Activated CD8-positive, alpha-beta memory T cell treated with anti-CD3 and anti-CD28 coated beads, Interleukin-2, amount 50 U/mL, for 1 hour (primary cell): ENCODE results near the gene GLUD2.
"Not testable (repeated sequence)": the region's sequence is repeated elsewhere in the genome, so short reads cannot be mapped to it uniquely, and the experiment has no call there.

ENCODE experiments used
- DNase-seq: peaks from one replicate; pipeline ENCODE4 v3.0.0-alpha.2; 2020; ENCODE audit errors: extremely low read depth

The GLUD2 gene

DNA sequence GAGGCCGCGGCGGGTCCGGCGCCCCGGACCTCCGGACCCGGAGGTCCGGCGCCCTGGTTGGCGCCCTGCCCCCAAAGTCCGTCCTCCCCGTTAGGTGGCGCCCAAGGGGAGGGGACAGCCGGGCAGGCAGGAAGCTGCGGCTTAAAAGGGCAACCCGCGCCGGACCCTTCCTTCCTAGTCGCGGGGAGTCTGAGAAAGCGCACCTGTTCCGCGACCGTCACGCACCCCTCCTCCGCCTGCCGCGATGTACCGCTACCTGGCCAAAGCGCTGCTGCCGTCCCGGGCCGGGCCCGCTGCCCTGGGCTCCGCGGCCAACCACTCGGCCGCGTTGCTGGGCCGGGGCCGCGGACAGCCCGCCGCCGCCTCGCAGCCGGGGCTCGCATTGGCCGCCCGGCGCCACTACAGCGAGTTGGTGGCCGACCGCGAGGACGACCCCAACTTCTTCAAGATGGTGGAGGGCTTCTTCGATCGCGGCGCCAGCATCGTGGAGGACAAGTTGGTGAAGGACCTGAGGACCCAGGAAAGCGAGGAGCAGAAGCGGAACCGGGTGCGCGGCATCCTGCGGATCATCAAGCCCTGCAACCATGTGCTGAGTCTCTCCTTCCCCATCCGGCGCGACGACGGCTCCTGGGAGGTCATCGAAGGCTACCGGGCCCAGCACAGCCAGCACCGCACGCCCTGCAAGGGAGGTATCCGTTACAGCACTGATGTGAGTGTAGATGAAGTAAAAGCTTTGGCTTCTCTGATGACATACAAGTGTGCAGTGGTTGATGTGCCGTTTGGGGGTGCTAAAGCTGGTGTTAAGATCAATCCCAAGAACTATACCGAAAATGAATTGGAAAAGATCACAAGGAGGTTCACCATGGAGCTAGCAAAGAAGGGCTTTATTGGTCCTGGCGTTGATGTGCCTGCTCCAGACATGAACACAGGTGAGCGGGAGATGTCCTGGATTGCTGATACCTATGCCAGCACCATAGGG is at the start of gene GLUD2:
Gene GLUD2, plus strand, starts transcription at position 170 of the 979 bp plus-strand sequence. Its CDS starts 75 bp downstream, at position 245.
- DNase-seq, result not testable (repeated sequence)

DNA sequence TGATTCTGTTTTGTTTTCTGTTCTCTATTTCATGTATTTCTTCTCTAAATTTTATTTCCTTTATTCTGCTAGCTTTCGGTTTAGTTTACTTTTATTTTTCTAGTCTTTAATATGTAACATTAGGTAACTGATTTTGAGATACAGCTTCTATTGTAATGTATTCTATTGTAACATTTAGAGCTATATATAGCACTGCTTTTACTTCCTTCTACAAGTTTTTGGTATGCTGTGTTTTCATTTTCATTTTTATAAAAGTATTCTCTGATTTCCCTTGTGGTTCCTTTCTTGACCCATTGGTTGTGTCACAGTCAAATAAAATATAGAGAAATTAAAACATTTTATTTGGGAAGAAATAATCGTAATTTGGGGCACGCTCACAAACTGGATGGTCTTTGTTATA is 48.0 kb upstream of the GLUD2 start:
- DNase-seq, result no peak

DNA sequence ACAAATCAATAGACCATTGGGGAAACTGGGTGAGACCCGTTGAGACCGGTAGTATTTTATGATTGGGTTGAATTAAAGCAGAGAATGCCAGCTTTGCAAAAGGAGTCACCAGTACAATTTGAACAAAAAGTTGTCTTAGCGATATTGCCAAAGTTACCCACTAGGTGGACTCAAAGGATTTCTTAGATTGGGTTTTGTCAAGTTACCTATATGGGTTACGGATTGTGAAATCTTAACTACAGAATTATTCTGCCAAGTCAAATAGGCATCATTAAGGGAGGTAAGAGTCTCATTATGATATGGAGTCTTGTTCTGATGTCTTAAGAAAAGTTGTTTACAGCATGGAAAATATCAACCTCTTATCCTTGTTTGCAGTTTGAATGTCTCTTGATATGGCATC is 46.8 kb upstream of the GLUD2 start:
- no peak for DNase-seq

DNA sequence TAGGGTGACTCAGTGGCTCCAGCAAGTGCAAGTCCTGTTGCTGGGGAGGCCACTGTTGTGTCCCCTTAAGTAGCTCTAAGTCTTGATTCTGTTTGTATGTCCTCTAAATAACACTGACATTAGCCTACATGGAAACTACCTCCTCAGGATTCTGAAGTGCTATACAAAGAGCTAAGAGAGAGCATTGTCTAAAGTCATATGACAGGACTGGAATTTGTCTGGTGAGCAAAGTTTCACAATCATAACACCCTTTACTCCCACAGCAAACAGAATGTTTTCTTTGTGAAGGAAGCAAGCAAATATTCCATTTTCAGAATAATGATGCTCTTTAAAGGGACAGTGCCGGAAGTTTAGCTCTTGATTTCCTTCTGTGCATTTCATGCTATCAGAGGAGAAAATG is 38.5 kb upstream of the GLUD2 start:
- DNase-seq, result no peak

DNA sequence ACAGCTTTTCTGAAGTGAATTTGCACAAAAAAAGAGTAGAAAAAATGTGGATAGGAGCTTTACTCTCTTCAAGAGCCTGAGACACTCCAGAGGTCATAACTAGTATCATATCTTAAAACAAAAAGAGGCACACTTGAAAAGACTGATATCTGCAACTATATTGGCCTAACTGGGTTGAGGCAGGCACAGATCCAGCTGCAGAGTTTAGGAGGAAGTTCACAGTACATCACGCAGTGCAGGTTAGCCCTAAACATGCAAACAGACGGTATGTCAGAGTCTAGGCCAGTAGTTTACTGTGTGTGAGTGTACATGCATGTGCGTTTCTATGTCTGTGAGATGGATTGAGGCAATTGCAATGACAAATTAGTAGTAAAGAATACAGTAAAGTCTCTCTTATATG is 37.6 kb upstream of the GLUD2 start:
- DNase-seq, result no peak

DNA sequence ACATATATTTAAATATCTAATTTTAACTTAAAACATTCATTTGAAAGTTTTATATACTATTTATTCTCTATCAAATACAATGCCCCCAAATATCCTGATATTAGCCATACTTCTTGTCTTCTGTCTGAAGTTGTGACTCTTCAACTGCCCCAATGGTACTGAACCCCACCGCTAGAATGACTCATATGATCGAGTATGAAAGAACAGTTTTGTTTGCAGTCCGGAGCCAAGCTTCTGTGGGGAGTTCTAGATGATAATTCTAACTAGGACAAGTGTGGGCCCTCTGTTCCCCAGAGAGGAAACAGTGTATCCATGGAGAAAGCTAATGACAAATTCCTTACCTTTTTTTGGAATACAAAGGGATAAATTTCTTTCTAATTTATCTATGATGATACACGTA is 37.2 kb upstream of the GLUD2 start:
- DNase-seq, result no peak

DNA sequence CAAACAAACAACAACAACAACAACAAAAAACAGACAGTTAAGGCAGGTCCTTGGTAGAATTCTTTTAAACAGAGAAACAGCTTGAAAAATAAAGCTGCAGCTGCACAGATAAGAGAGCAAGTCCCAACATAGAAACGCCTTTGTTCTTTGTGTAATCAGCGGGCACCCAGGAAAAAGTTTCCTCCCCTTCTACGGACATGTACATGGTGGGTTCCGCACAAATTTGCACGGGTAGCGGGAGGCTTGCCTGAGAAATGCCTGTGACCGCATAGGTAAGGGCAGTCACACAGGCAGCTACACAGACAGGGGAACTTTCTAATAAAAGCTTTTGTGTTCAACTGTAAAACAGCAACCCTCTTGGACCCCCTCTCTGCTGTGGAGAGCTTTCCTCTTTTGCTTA is 36.2 kb upstream of the GLUD2 start:
- no peak for DNase-seq

DNA sequence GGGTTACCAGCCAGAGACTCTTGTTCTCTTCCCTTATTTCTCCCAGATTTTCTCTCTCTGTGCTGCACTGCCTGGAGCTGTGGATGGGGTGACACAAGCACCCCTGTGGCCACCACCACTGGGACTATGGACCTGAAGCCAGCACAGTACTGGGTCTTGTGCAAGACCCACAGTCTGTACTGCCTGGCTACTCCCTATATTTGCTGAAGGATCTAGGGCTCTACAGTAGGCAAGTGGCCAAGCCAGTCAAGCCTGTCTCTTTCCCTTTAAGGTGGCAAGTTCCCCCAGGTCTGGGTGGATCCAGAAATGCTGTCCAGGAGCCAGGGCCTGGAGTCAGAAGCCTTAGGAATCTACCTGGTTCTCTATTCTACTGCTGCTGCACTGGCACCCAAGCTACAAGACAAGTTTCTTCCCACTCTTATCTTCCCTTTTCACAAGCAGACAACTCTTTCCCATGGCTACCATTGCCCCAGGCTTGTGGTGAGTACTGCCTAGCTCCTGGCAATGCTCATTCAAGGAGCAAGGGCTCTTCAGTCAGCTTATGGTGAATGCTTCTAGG is 33.4 kb upstream of the GLUD2 start:
- DNase-seq, result no peak

DNA sequence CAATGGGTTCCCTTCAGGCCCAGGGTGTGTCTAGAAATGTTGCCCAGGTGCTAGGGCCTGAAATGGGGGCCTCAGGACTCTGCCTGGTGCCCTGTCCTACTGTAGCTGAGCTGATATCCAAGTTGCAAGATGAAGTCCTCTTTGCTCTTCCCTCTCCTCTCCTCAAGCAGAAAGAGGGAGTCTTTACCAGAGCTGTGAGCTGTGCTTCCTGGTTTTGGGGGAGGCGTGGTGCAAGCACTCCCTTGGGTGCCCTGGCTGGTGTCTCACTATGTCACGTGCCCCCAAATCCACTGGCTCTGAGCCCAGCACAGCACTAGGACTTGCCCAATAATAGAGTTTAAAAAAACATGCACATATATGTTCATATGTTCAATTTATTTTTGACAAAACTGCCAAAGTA is 32.6 kb upstream of the GLUD2 start:
- no peak for DNase-seq

DNA sequence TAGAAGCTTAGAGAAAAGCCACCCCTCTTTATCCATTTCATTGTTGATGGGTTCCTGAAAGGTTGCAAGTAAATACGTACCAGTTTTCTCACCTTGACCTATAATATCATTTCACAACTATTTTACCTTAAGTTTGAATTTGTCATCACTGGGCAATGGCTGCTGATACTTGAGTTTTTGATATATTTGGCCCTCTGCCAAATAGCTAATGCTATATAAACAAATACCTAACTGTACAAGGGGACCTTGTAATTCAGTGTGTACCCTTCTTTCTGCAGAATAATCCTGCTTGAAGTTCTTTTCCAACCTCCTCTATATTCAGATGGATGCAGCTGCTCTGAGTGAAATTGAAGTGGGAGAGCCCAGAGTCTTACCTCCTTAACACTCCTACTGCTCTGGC is 19.0 kb upstream of the GLUD2 start:
- no peak for DNase-seq

DNA sequence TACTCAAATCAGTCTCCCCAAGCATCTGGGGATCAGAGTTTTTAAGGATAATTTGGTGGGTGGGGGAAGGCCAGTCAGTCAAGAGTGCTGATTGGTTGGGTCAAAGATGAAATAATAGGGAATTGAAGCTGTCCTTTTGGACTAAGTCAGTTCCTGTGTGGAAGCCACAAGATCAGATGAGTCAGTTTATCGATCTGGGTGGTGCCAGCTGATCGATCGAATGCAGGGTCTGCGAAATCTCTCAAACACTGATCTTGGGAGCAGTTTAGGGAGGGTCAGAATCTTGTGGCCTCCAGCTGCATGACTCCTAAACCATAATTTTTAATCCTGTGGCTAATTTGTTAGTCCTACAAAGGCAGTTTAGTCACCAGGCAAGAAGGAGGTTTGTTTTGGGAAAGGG is 17.3 kb upstream of the GLUD2 start:
- no peak for DNase-seq

DNA sequence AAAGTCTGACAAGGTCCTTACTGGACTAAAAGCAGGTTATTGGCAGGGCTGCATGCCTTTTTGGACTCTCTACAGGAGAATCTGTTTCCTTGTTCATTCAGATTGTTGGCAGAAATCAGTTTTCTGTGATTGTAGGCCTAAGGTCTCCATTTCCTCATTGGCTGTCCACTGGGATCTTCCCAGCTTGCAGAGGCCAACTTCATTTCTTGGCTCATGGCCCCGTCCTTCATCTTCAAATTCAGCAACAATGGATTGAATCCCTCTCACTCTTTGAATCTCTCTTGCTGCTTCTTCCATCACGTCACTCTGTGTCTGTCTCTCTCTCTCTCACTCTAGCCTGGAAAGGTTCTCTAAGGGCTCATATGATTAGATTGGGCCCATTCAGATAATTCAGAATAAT is 14.9 kb upstream of the GLUD2 start:
- DNase-seq, result no peak

DNA sequence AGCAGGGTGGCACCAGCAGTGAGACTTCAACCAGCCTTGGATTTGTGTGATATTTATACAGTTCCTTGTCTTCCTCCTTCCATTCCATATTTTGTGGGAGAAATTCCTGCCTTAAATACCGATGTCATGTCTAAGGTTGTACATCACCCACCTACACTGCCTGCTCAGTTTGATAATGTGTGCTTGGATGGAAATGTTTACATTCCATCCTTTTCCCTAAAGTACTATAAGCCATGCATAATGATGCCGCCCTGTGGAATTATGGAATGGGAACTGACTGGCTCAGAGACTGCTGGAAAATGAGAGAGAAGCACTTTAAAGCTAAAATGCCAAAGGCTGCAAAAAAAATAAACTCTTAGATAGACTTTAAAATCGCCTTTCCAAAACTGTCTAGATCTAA is 11.3 kb upstream of the GLUD2 start:
- no peak for DNase-seq

DNA sequence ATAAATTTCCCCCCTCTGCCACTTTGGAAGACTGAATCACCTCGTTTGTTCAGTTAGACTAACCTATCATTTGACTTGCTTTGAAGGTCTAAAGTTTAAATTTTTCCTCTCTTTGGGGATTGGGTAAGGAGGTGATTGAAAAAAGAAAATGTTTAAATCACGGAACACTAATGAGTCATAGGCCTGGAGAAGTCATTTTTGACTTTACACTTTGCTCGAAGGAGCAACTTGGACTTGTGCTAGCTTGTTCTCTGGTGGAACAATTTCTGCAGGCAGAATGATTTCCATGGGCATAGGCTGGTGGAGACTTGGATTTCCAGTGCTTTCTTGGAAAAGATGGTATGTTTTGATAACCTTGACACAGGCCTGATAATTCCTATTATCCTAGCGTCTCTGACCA is 10.5 kb upstream of the GLUD2 start:
- no peak for DNase-seq

DNA sequence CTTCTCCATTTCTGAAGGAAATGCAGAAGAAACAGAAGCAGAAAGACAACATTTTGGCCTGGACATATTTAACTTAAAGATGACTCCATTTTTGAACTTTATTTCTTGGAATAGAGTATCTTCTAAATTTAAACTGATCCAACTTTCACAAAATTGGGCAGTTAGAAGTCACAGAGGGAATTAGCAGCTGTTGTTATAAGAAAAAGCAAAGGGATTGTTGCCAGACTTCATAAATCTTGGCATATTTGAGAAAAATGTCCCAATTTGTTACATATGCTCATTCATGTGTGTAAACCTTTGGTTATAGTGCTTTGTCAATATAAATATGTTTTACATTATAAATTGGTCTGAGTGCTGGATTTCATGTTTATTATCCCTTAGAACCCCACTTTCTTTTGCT is 3.4 kb downstream of the GLUD2 start:
- DNase-seq, result no peak

DNA sequence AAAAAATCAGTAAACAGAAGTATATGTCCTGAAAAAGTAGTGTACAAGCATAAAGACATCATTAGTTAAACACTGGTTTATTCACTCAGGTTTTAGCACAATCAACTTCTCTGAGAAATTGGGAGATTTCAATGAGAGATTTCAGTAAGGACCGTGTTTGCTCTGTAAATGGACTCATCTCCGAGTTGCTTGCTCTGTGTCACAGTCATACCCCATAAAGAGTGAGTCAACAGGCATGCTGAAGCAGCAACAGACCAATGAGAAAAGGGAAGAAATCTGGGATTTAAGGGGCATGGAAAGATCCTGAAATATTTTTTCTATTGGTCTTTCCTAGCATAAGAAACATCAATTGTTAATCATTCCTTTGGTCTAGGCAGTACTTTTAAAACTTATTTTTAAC is 4.7 kb downstream of the GLUD2 start:
- DNase-seq, result no peak

DNA sequence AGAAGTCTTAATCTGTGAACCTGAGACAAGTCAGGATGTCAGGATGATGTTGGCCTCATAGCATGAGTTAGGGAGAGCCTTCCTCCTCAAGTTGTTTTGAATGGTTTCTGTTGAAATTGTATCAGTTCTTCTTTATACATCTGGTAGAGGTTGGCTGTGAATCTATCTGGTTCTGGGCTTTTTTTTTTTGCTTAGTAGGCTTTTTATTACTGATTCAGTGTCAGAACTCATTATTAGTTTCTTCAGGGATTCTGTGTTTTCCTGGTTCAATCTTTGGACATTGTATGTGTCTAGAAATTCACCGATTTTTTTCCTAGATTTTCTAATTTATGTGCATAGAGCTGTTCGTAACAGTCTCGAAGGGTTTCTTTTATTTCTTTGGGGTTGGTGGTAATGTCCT is 14.9 kb downstream of the GLUD2 start:
- DNase-seq, result no peak

DNA sequence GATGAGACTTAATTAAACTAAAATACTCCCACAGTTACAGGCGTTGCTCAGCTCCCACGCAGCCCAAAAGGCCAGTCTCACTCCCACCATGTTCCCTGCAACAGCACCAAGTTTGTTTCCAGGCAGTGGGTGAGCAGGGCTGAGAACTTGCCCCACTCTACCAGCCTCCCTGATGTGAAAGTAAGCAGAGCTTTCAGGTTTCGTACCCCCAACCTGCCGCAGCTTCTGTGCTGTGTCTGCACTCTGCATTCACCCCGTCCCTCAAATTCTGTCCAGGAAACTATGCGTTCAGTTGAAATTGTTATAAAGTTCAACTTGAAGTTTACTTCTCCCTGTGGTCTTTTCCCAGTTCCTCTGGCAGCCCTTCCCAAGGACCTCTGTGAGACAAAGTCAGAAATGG is 17.2 kb downstream of the GLUD2 start:
- DNase-seq, result no peak

DNA sequence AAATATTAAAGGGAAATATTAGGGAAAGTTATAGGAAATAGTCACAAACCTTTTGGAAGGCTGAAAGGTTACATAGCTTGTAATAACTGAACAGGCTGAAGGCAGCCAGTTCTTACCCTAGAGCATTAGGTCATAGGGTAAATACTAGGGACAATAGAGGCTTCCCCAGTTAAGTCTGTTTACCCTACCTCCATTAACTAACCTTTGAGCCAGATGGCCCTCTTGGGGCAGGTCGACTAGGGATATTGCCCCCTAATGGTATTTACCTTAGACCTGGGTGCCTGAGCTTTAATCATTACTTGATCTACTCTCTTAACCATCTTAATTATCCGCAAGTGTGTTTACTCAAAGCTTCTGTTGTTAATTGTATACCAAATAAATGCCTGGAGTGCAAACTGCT is 36.8 kb downstream of the GLUD2 start:
- DNase-seq, result not testable (repeated sequence)

DNA sequence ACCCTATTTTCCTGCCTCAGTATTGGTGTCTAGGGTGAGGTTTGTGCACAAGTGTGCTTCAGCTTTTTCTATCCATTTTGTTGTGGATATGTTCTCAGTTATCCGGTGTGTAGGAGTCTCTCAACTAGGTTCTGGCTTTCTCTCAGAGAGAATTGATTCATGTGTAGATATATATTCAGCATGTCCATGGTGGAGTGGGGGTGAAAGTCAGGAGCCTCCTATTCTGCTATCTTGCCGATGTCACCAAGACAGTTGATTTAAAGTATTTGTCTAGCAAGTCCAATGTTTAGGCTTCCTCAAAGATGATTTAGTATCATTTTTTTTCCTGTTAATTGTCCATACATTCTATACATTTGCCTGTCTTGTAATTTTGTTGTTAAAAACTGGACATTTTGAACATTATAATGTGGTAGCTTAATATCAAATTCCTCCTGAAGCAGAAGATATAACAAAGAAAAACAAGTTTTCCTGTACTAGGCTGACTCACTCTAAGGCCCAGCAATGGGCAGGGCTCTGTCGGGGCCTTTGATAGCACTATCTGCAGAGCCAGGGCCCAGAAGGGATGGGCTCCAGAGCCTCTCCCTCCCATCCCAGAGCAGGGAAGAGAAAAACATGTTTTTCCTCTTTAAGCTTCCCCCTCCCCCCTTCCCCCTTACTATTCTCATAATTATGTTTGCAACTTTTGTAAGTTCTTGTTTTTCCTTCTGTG is 37.6 kb downstream of the GLUD2 start:
- no peak for DNase-seq

DNA sequence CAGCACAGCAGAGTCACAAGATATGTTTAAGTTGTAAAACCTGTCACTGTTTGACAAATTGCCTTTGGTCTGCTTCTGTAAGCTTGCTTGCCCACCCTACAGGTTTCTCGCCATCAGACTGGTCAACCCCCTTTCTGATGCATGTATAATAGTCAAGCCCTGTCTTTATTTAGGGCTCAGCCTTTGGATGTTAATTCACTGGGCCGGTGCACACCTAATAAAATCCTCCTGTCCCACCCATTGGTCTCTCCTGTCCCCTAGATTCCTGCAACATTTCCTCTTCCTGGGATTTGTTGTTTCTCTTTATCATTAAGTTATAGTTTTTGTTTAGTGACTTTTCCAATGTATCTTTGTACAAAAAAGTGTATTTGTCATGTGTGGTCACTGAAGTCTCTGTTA is 38.2 kb downstream of the GLUD2 start:
- DNase-seq, result no peak

DNA sequence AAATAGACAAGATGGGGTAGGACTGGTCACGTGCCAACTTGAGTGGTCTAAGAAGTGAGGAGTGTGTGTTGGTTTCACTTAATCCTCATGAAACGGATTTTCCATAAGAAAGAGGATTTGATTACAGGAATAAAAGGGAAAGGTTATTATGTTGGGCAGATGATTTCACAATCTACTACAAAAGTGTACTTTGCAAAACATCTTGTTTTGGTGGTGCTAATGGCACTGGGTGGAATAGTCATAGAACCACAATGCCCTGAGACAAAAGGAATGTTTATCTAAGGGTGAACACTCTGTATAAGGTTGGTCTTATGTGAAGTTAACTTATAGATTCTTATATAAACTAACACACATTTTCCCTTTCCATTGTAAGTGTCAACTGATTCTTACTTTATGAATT is 45.6 kb downstream of the GLUD2 start:
- no peak for DNase-seq
